Pulmonary artery endothelial cell (primary cell): Measurements from ENCODE around the gene CCNDBP1. TPM values are rescaled to one million over a fixed set of nuclear protein-coding genes. Genes with fewer than 3 reads are reported as not detected.

Experiments used
- DNase-seq: peaks from one replicate; pipeline ENCODE4 v3.0.0-alpha.2; 2011; ENCODE audit warnings: low read depth, low spot score
- total RNA-seq: library from RNA; depleted of rRNA; stranded (reverse); fragments of >200 nt; gene quantifications from 2 replicates; pipeline ENCODE4 v1.2.3, GENCODE V29; 2014

CCNDBP1 gene
- total RNA-seq, 1 donor from 2014 or later = 74.8 TPM

DNA sequence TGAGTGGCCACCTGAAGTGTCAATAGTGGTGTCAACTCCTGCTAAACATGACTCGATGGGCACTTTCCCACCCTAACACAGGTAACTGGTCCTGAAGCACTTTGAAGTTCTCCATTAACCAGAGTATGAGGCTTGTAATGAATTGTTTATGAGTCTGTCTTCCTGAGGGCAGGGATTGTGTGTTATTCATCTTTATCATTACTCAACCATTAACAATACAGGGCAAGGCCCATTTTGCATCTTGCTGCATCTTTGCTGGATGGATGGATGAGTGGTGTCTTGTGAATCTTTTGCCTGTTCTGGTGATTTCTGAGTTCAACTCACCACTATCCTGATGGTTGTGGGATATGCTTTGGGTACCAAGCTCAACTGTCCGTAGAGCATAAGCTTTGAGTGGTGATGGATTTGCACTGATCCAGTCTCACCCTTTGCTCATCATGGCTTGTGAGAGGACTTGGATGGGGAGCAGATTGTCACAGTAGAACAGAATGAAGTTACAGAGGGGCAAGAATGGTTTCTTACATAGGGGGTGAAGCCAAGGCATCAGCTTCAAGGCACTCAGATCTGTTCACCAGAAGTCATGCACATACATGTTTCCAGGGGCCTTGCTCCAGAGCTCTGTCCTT, 57.9 kb downstream of the CCNDBP1 start:
- no peak for DNase-seq

GRCh38 chr15:43244092-43244491, 58.9 kb downstream of the CCNDBP1 start:
- no peak for DNase-seq

GRCh38 chr15:43246261-43246774, 61.1 kb downstream of the CCNDBP1 start:
- no peak for DNase-seq

Other genes starting within 250 kb of the CCNDBP1 start
- gene UBR1, start 79.4 kb upstream of the CCNDBP1 start, total RNA-seq = 25.7 and 39.5 TPM in 2 replicates
- gene TMEM62, start 51.8 kb upstream of the CCNDBP1 start, total RNA-seq = 15.4 and 18.6 TPM in 2 replicates
- gene EPB42, start 35.6 kb downstream of the CCNDBP1 start, total RNA-seq = not detected in 2 replicates
- gene TGM5, start 81.5 kb downstream of the CCNDBP1 start, total RNA-seq = not detected in 2 replicates
- gene TGM7, start 116.9 kb downstream of the CCNDBP1 start, total RNA-seq = not detected in 2 replicates
- gene LCMT2, start 145.2 kb downstream of the CCNDBP1 start, total RNA-seq = 5.5 and 9.2 TPM in 2 replicates
- gene ZSCAN29, start 185.6 kb downstream of the CCNDBP1 start, total RNA-seq = 14.6 and 23.7 TPM in 2 replicates
- 12.7 and 21.3 TPM in 2 replicates for gene TUBGCP4, start 185.7 kb downstream of the CCNDBP1 start, total RNA-seq